HUES6 (cell line): ENCODE data around the gene PDE7B.

Experiments used
- H3K27ac ChIP-seq: 2 replicates; pipeline ENCODE4 v1.7.0; 2013; ENCODE audit warnings: low read depth, mild to moderate bottlenecking, low read length, inconsistent platforms
- H3K27me3 ChIP-seq: 2 replicates; pipeline ENCODE4 v1.6.1; 2013; ENCODE audit warnings: low read length; ENCODE audit not compliant: control insufficient read depth, insufficient read depth
- H3K36me3 ChIP-seq: 2 replicates; pipeline ENCODE4 v1.6.1; 2013; ENCODE audit warnings: low read length; ENCODE audit not compliant: control insufficient read depth, insufficient read depth
- H3K4me1 ChIP-seq: 2 replicates; pipeline ENCODE4 v1.6.1; 2013; ENCODE audit warnings: low read length; ENCODE audit not compliant: control insufficient read depth, insufficient read depth
- H3K4me3 ChIP-seq: 2 replicates; pipeline ENCODE4 v1.5.1; 2013; ENCODE audit warnings: low read depth, low read length
- H3K9ac ChIP-seq: one replicate; pipeline ENCODE4 v1.6.1; 2013; ENCODE audit warnings: mild to moderate bottlenecking, low read length
- H3K9me3 ChIP-seq: 2 replicates; pipeline ENCODE4 v1.6.1; 2013; ENCODE audit warnings: low read depth, low read length; ENCODE audit not compliant: control insufficient read depth, insufficient read depth

The PDE7B gene

GRCh38 chr6:135953818-135954217 lies 102.3 kb downstream of the PDE7B start:
- Histone ChIP-seq H3K27ac (no peak overlapping the region), H3K4me3 (no peak overlapping the region), H3K4me1 (no peaks in the 10 kb centered on the region), H3K36me3 (no peaks in the 10 kb centered on the region), H3K27me3 (no peaks in the 10 kb centered on the region), H3K9ac (no peak overlapping the region), H3K9me3 (no peaks in the 10 kb centered on the region)

GRCh38 chr6:135955099-135955498 lies 103.6 kb downstream of the PDE7B start:
- H3K4me3 ChIP-seq = no peak overlapping the region
- H3K9ac ChIP-seq = no peak overlapping the region
- H3K27ac ChIP-seq = no peak overlapping the region
- no peaks in the 10 kb centered on the region for H3K36me3 ChIP-seq
- no peaks in the 10 kb centered on the region for H3K27me3 ChIP-seq
- no peaks in the 10 kb centered on the region for H3K4me1 ChIP-seq
- no peaks in the 10 kb centered on the region for H3K9me3 ChIP-seq

- Histone ChIP-seq H3K9me3 (peaks cover 2% of the 10 kb centered on the region; the same call in 1 of the 2 replicates), H3K9ac (no peak overlapping the region), H3K27me3 (no peaks in the 10 kb centered on the region), H3K4me3 (no peak overlapping the region), H3K27ac (no peak overlapping the region), H3K36me3 (no peaks in the 10 kb centered on the region), H3K4me1 (no peaks in the 10 kb centered on the region)
These were observed 111.2 kb downstream of the PDE7B start for GRCh38 chr6:135962731-135963130.

- no peaks in the 10 kb centered on the region for H3K27me3 ChIP-seq
These were observed 119.2 kb downstream of the PDE7B start for GRCh38 chr6:135970750-135971149.

GRCh38 chr6:135971351-135971750 lies 119.8 kb downstream of the PDE7B start:
- H3K9me3 ChIP-seq = no peaks in the 10 kb centered on the region
- H3K36me3 ChIP-seq = no peaks in the 10 kb centered on the region
- H3K27ac ChIP-seq = no peak overlapping the region
- H3K9ac ChIP-seq = no peak overlapping the region
- H3K27me3 ChIP-seq = no peaks in the 10 kb centered on the region
- no peak overlapping the region for H3K4me3 ChIP-seq
- no peaks in the 10 kb centered on the region for H3K4me1 ChIP-seq

More at GRCh38 chr6:135970750-135971149, 119.2 kb downstream of the PDE7B start:
- Histone ChIP-seq H3K36me3 (no peaks in the 10 kb centered on the region), H3K4me3 (no peak overlapping the region), H3K27ac (no peak overlapping the region), H3K4me1 (no peaks in the 10 kb centered on the region), H3K9me3 (no peaks in the 10 kb centered on the region), H3K9ac (no peak overlapping the region)

GRCh38 chr6:135972150-135972549 lies 120.6 kb downstream of the PDE7B start:
- Histone ChIP-seq H3K36me3 (no peaks in the 10 kb centered on the region), H3K27me3 (no peaks in the 10 kb centered on the region), H3K4me3 (no peak overlapping the region), H3K9ac (no peak overlapping the region), H3K27ac (no peak overlapping the region), H3K9me3 (no peaks in the 10 kb centered on the region), H3K4me1 (no peaks in the 10 kb centered on the region)

GRCh38 chr6:135972586-135972985 lies 121.1 kb downstream of the PDE7B start:
- Histone ChIP-seq H3K27ac (no peak overlapping the region), H3K9me3 (no peaks in the 10 kb centered on the region), H3K27me3 (no peaks in the 10 kb centered on the region), H3K9ac (no peak overlapping the region), H3K4me1 (no peaks in the 10 kb centered on the region), H3K4me3 (no peak overlapping the region), H3K36me3 (no peaks in the 10 kb centered on the region)

- H3K27me3 ChIP-seq = no peaks in the 10 kb centered on the region
- no peaks in the 10 kb centered on the region for H3K9me3 ChIP-seq
- no peak overlapping the region for H3K4me3 ChIP-seq
- H3K27ac ChIP-seq = no peak overlapping the region
- no peaks in the 10 kb centered on the region for H3K4me1 ChIP-seq
- no peak overlapping the region for H3K9ac ChIP-seq
- no peaks in the 10 kb centered on the region for H3K36me3 ChIP-seq
These were observed 122.9 kb downstream of the PDE7B start for GRCh38 chr6:135974426-135974825.

- Histone ChIP-seq H3K27me3 (no peaks in the 10 kb centered on the region), H3K27ac (no peak overlapping the region), H3K4me1 (no peaks in the 10 kb centered on the region), H3K9ac (no peak overlapping the region), H3K4me3 (no peak overlapping the region), H3K36me3 (no peaks in the 10 kb centered on the region), H3K9me3 (no peaks in the 10 kb centered on the region)
These were observed 125.1 kb downstream of the PDE7B start for GRCh38 chr6:135976585-135976984.

GRCh38 chr6:135983093-135983492 lies 131.6 kb downstream of the PDE7B start:
- no peaks in the 10 kb centered on the region for H3K36me3 ChIP-seq
- no peak overlapping the region for H3K9ac ChIP-seq

GRCh38 chr6:135983718-135984343 lies 132.3 kb downstream of the PDE7B start:
- Histone ChIP-seq H3K9ac (no peak overlapping the region), H3K9me3 (no peaks in the 10 kb centered on the region), H3K27me3 (no peaks in the 10 kb centered on the region), H3K4me3 (no peak overlapping the region), H3K27ac (no peak overlapping the region), H3K36me3 (no peaks in the 10 kb centered on the region), H3K4me1 (no peaks in the 10 kb centered on the region)

More at GRCh38 chr6:135983093-135983492, 131.6 kb downstream of the PDE7B start:
- Histone ChIP-seq H3K27ac (no peak overlapping the region), H3K4me3 (no peak overlapping the region), H3K9me3 (no peaks in the 10 kb centered on the region), H3K27me3 (no peaks in the 10 kb centered on the region), H3K4me1 (no peaks in the 10 kb centered on the region)
